DND-41 (cell line): ENCODE data around the gene CCDC148.

Experiments used
- ATAC-seq: fragments of 200-7000 bp; cut with Tn5 transposase; 3 replicates; pipeline ENCODE4 v1.9.1; 2021; ENCODE audit warnings: low read depth; ENCODE audit not compliant: insufficient read depth
- DNase-seq: peaks from one replicate; pipeline ENCODE4 v3.0.0-alpha.2; 2020
- H2AFZ ChIP-seq: 2 replicates; pipeline ENCODE4 v1.6.0; 2012; ENCODE audit warnings: low read depth, low read length
- H3K27ac ChIP-seq: 2 replicates; pipeline ENCODE4 v1.5.1; 2012; ENCODE audit warnings: low read length, inconsistent platforms
- H3K27me3 ChIP-seq: fragments of 200-600 bp; sonication (generic); 2 replicates; pipeline ENCODE4 v1.6.0; 2012; ENCODE audit warnings: low read length, mild to moderate bottlenecking, inconsistent platforms; ENCODE audit not compliant: insufficient read depth, poor library complexity
- H3K36me3 ChIP-seq: 2 replicates; pipeline ENCODE4 v1.5.1; 2012; ENCODE audit warnings: low read length, inconsistent platforms; ENCODE audit not compliant: insufficient read depth
- H3K4me1 ChIP-seq: 2 replicates; pipeline ENCODE4 v1.5.1; 2012; ENCODE audit warnings: mild to moderate bottlenecking, low read length; ENCODE audit not compliant: insufficient read depth
- H3K4me2 ChIP-seq: 2 replicates; pipeline ENCODE4 v1.6.0; 2012; ENCODE audit warnings: mild to moderate bottlenecking, moderate library complexity, low read length, inconsistent platforms; ENCODE audit not compliant: insufficient read depth
- H3K4me3 ChIP-seq, 2 experiments: fragments of 200-600 bp in 1 of 2; shearing (Covaris generic) in 1 of 2; 2 replicates each; pipeline ENCODE4 v1.5.1; 2012 to 2016; ENCODE audit warnings: inconsistent platforms in 2 of 2, low read length in 2 of 2, mild to moderate bottlenecking in 2 of 2, low read depth in 1 of 2, moderate library complexity in 1 of 2
- H3K79me2 ChIP-seq: 2 replicates; pipeline ENCODE4 v1.6.0; 2012; ENCODE audit warnings: low read length, inconsistent platforms; ENCODE audit not compliant: insufficient read depth
- H3K9ac ChIP-seq: 2 replicates; pipeline ENCODE4 v1.6.0; 2012; ENCODE audit warnings: low read depth, mild to moderate bottlenecking, inconsistent platforms, low read length, moderate library complexity
- H3K9me3 ChIP-seq: 2 replicates; pipeline ENCODE4 v1.5.1; 2012; ENCODE audit warnings: low read length, moderate library complexity, mild to moderate bottlenecking, inconsistent platforms; ENCODE audit not compliant: insufficient read depth, severe bottlenecking
- H4K20me1 ChIP-seq: 2 replicates; pipeline ENCODE4 v1.6.0; 2012; ENCODE audit warnings: low read length; ENCODE audit not compliant: insufficient read depth
- EZH2 ChIP-seq: IDR thresholded peaks from 3 replicates; pipeline ENCODE4 v1.6.1; 2012; ENCODE audit warnings: borderline replicate concordance, low read depth, mild to moderate bottlenecking, moderate library complexity, low read length, inconsistent platforms; ENCODE audit not compliant: severe bottlenecking
- TF ChIP-seq, protein P1 (sequence below): IDR thresholded peaks from 2 replicates; pipeline ENCODE4 v1.5.1; 2012; ENCODE audit warnings: borderline replicate concordance, low read length, moderate library complexity, mild to moderate bottlenecking; ENCODE audit not compliant: poor library complexity, severe bottlenecking; ENCODE audit errors: extremely low read depth

Gene CCDC148

GRCh38 chr2:158154596-158154995, 302.0 kb downstream of the CCDC148 start:
- no peak overlapping the region for H2AFZ ChIP-seq
- no peak overlapping the region for H3K27ac ChIP-seq
- DNase-seq (no peak), ATAC-seq (no peak)
- no peaks in the 10 kb centered on the region for H3K79me2 ChIP-seq
- no peaks in the 10 kb centered on the region for H3K36me3 ChIP-seq
- no peaks in the 10 kb centered on the region for H3K9me3 ChIP-seq
- H4K20me1 ChIP-seq: no peaks in the 10 kb centered on the region
- H3K9ac ChIP-seq: no peak overlapping the region
- H3K4me2 ChIP-seq: no peak overlapping the region
- H3K27me3 ChIP-seq: no peaks in the 10 kb centered on the region
- TF ChIP-seq, protein P1, sequence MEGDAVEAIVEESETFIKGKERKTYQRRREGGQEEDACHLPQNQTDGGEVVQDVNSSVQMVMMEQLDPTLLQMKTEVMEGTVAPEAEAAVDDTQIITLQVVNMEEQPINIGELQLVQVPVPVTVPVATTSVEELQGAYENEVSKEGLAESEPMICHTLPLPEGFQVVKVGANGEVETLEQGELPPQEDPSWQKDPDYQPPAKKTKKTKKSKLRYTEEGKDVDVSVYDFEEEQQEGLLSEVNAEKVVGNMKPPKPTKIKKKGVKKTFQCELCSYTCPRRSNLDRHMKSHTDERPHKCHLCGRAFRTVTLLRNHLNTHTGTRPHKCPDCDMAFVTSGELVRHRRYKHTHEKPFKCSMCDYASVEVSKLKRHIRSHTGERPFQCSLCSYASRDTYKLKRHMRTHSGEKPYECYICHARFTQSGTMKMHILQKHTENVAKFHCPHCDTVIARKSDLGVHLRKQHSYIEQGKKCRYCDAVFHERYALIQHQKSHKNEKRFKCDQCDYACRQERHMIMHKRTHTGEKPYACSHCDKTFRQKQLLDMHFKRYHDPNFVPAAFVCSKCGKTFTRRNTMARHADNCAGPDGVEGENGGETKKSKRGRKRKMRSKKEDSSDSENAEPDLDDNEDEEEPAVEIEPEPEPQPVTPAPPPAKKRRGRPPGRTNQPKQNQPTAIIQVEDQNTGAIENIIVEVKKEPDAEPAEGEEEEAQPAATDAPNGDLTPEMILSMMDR: no peak
- no peak for TF ChIP-seq EZH2
- H3K4me3 ChIP-seq: no peak overlapping the region
- H3K4me1 ChIP-seq: no peaks in the 10 kb centered on the region

DNA sequence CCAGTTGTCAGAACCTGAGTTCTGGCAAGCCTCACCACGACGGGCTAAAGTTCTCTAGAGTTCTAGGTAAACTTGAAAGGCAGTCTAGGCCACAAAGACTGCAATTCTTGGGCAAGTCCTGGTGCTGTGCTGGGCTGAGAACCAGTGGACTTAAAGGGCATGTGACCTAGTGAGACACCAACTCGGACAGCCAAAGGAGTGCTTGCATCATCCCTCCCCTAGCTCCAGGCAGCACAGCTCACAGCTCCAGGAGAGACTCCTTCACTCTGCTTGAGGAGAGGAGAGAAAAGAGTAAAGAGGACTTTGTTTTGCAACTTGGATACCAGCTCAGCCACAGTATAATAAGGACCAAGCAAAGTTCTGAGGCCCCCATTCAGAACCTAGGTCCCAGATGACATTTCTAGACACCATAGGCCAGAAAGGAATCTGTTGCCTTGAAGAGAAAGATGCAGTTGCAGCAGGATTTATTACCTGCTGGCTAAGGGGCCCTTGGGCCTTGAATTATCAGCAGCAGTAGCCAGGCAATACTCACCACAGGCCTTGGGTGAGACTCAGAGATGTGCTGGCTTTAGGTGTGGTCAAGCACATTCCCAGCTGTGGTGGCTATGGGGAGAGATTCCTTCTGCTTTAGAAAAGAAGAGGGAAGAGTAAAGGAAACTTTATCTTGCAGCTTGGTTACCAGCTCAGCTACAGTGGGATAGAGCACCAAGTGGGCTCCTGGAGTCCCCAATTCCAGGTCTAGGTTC, 303.1 kb downstream of the CCDC148 start:
- DNase-seq: no peak
- no peak overlapping the region for H3K4me3 ChIP-seq
- H3K9ac ChIP-seq: no peak overlapping the region

DNA sequence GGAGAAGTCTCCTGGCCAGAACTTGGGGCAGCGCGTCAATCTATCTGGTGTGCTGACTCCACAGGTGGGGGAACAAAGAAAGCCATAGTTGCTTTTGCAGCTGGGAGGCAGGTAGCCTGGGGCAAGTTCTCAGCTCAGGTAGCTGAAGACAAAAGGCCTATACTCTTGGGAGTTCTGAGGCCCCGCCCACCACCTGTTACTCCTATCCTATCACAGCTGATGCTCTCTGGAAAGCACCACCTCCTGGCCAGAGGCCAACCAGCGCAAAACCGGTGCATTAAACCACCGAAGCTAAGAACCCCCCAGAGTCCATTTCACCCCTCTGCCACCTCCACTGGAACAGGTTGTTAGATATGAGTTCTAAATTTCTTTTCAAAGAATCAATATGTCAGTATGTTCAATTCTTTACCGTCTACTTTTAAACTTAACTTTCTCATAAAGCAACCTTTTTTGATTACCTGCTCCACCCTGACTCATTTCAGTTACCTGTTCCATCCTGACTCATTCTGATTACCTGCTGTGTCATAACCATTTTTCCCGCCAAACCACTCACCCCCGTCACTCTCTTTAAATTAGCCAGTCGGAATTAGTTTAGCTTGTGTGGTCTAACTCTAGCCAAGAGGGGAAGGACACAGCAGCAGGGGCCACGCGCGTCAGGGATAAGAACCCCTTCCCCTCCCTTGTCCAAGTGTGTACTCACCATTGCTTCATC, 311.5 kb downstream of the CCDC148 start:
- H3K27me3 ChIP-seq: no peaks in the 10 kb centered on the region
- no peak for ATAC-seq
- H3K4me1 ChIP-seq: no peaks in the 10 kb centered on the region
- no peaks in the 10 kb centered on the region for H4K20me1 ChIP-seq
- no peak overlapping the region for H3K9ac ChIP-seq
- no peak overlapping the region for H3K4me2 ChIP-seq
- TF ChIP-seq, protein P1: no peak
- TF ChIP-seq EZH2: no peak
- H3K27ac ChIP-seq: no peak overlapping the region
- no peak overlapping the region for H2AFZ ChIP-seq
- H3K79me2 ChIP-seq: no peaks in the 10 kb centered on the region
- no peaks in the 10 kb centered on the region for H3K36me3 ChIP-seq
- H3K4me3 ChIP-seq: no peak overlapping the region
- H3K9me3 ChIP-seq: no peaks in the 10 kb centered on the region
- DNase-seq: no peak

More for the DNA sequence above, 303.1 kb downstream of the CCDC148 start:
- ATAC-seq: no peak
- Histone ChIP-seq H4K20me1 (no peaks in the 10 kb centered on the region), H3K4me1 (no peaks in the 10 kb centered on the region), H3K36me3 (no peaks in the 10 kb centered on the region), H3K27me3 (no peaks in the 10 kb centered on the region), H3K27ac (no peak overlapping the region), H3K9me3 (no peaks in the 10 kb centered on the region), H3K4me2 (no peak overlapping the region), H2AFZ (no peak overlapping the region), H3K79me2 (no peaks in the 10 kb centered on the region)
- no peak for TF ChIP-seq EZH2
- TF ChIP-seq, protein P1: no peak
